ENCODE data around the gene SMIM3.
A peak's percentile ranks its signal among the peaks of the same experiment; 100 is the strongest.
"Not testable (repeated sequence)": the region's sequence is repeated elsewhere in the genome, so short reads cannot be mapped to it uniquely, and the experiment has no call there.

Gene SMIM3

GRCh38 chr5:150789943-150790611 is 11.5 kb downstream of the SMIM3 start:
- no peaks in the 10 kb centered on the region for H3K36me3 ChIP-seq (ENCODE audit: control insufficient read depth, insufficient read depth, low read length)
- H3K4me3 ChIP-seq (replicated peaks; ENCODE audit: low read depth, low read length): no peak overlapping the region; the same call in 1 of the 2 replicates
- DNase-seq (ENCODE audit: extremely low read depth, insufficient read length): peak; percentile 37
- TF ChIP-seq CTCF (IDR thresholded peaks at IDR 0.05; ENCODE audit: insufficient read depth, low read length, poor library complexity, severe bottlenecking): no peak
- no peaks in the 10 kb centered on the region for H3K27me3 ChIP-seq (replicated peaks; ENCODE audit: control insufficient read depth, insufficient read depth, low read length)

GRCh38 chr5:150791536-150791935 is 13.0 kb downstream of the SMIM3 start:
- no peaks in the 10 kb centered on the region for H3K27me3 ChIP-seq (replicated peaks; ENCODE audit: control insufficient read depth, insufficient read depth, low read length)

DNA sequence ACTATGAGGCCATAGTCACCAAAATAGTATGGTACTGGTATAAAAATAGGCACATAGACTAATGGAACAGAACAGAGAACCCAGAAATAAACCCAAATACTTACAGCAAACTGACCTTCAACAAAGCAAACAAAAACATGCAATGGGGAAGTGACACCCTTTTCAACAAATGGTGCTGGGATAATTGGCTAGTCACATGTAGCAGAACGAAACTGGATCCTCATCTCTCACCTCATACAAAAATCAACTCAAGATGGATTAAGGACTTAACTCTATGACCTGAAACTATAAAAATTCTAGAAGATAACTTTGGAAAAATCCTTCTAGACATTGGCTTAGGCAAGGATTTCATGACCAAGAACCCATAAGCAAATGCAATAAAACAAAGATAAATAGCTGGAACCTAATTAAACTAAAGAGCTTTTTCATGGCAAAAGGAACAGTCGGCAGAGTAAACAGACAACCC is 14.9 kb downstream of the SMIM3 start:
- not testable (repeated sequence) for H3K36me3 ChIP-seq (ENCODE audit: control insufficient read depth, insufficient read depth, low read length); DNase-seq (ENCODE audit: extremely low read depth, insufficient read length); H3K27me3 ChIP-seq (replicated peaks; ENCODE audit: control insufficient read depth, insufficient read depth, low read length); H3K4me3 ChIP-seq (replicated peaks; ENCODE audit: low read depth, low read length)

More at GRCh38 chr5:150791536-150791935, 13.0 kb downstream of the SMIM3 start:
- Histone ChIP-seq H3K4me3 (replicated peaks; ENCODE audit: low read depth, low read length) (no peak overlapping the region), H3K36me3 (ENCODE audit: control insufficient read depth, insufficient read depth, low read length) (peaks cover 8% of the 10 kb centered on the region)
- TF ChIP-seq CTCF (IDR thresholded peaks at IDR 0.05; ENCODE audit: insufficient read depth, low read length, poor library complexity, severe bottlenecking): no peak
- DNase-seq (ENCODE audit: extremely low read depth, insufficient read length): no peak

GRCh38 chr5:150794927-150795326 is 16.4 kb downstream of the SMIM3 start:
- H3K4me3 ChIP-seq (replicated peaks; ENCODE audit: low read depth, low read length): no peak overlapping the region
- H3K27me3 ChIP-seq (replicated peaks; ENCODE audit: control insufficient read depth, insufficient read depth, low read length): no peaks in the 10 kb centered on the region
- H3K36me3 ChIP-seq (ENCODE audit: control insufficient read depth, insufficient read depth, low read length): peaks cover 8% of the 10 kb centered on the region
- no peak for DNase-seq (ENCODE audit: extremely low read depth, insufficient read length)
- TF ChIP-seq CTCF (IDR thresholded peaks at IDR 0.05; ENCODE audit: insufficient read depth, low read length, poor library complexity, severe bottlenecking): no peak

- no peak for TF ChIP-seq CTCF (IDR thresholded peaks at IDR 0.05; ENCODE audit: insufficient read depth, low read length, poor library complexity, severe bottlenecking)
- Histone ChIP-seq H3K4me3 (replicated peaks; ENCODE audit: low read depth, low read length) (no peak overlapping the region), H3K36me3 (ENCODE audit: control insufficient read depth, insufficient read depth, low read length) (peaks cover 8% of the 10 kb centered on the region), H3K27me3 (replicated peaks; ENCODE audit: control insufficient read depth, insufficient read depth, low read length) (no peaks in the 10 kb centered on the region)
- DNase-seq (ENCODE audit: extremely low read depth, insufficient read length): no peak
Measured at GRCh38 chr5:150797384-150797783, 18.8 kb downstream of the SMIM3 start.

GRCh38 chr5:150801117-150801927 is 22.8 kb downstream of the SMIM3 start:
- no peak overlapping the region for H3K4me3 ChIP-seq (replicated peaks; ENCODE audit: low read depth, low read length)
- peak; percentile 31 for TF ChIP-seq CTCF (IDR thresholded peaks at IDR 0.05; ENCODE audit: insufficient read depth, low read length, poor library complexity, severe bottlenecking)

More at GRCh38 chr5:150801117-150801927, 22.8 kb downstream of the SMIM3 start:
- DNase-seq (ENCODE audit: extremely low read depth, insufficient read length): no peak
- Histone ChIP-seq H3K27me3 (replicated peaks; ENCODE audit: control insufficient read depth, insufficient read depth, low read length) (no peaks in the 10 kb centered on the region), H3K36me3 (ENCODE audit: control insufficient read depth, insufficient read depth, low read length) (no peaks in the 10 kb centered on the region)
